GM12878 (cell line): ENCODE measurements around the gene CREB3. TPM values are rescaled to one million over a fixed set of nuclear protein-coding genes. Genes with fewer than 3 reads are reported as not detected.

Experiments
- ATAC-seq: fragments of 200-7000 bp; cut with Tn5 transposase; 3 replicates; pipeline ENCODE4 v1.9.1; 2020; ENCODE audit warnings: mild to moderate bottlenecking, moderate library complexity
- BruUV-seq: library from RNA; stranded (reverse); fragments of 400-500 nt; replicated peaks from 2 replicates; lab custom pipeline; 2021; lab: Mats Ljungman, UMichigan
- CTCF ChIA-PET: fragments of 300-600 bp; sonication (Branson Sonifier 250); formaldehyde crosslinking; extraction: SDS; loops from one replicate; lab custom pipeline; 2021; ENCODE audit warnings: inconsistent platforms; lab: Yijun Ruan, JAX
- POLR2A ChIA-PET: fragments of 350-600 bp; formaldehyde crosslinking; extraction: SDS; loops from one replicate; lab custom pipeline; 2021; ENCODE audit warnings: inconsistent platforms; lab: Charles Lee
- RAD21 ChIA-PET: fragments of 300-600 bp; sonication (Branson Sonifier 250); formaldehyde crosslinking; loops from one replicate; lab custom pipeline; 2023; ENCODE audit warnings: antibody characterized with exemption; ENCODE audit not compliant: unreplicated experiment; lab: Charles Lee
- SMC1A ChIA-PET: fragments of 300-600 bp; sonication (Branson Sonifier 250); formaldehyde crosslinking; loops from one replicate; lab custom pipeline; 2023; ENCODE audit not compliant: unreplicated experiment, uncharacterized antibody; lab: Charles Lee
- DNase-seq: peaks from one replicate; pipeline ENCODE4 v3.0.0-alpha.2; 2011; ENCODE audit warnings: low read depth, low spot score
- FAIRE-seq: peaks from 3 replicates; lab custom pipeline; 2011; peaks lifted over from hg19 to GRCh38; lab: Jason Lieb, UNC
- H2AFZ ChIP-seq: 2 replicates; pipeline ENCODE4 v1.6.0; 2011; ENCODE audit warnings: low read depth, low read length, control low read depth; ENCODE audit not compliant: control insufficient read depth
- H3K27ac ChIP-seq: 2 replicates; pipeline ENCODE4 v1.5.1; 2011; ENCODE audit warnings: control low read depth; ENCODE audit not compliant: control insufficient read depth, insufficient read depth
- H3K27me3 ChIP-seq, 2 experiments: replicated peaks in 1 of 2; 2 replicates each; pipeline versions ENCODE4 v1.6.0 to v1.6.1; 2011; ENCODE audit warnings: low read length in 1 of 2; ENCODE audit not compliant: control insufficient read depth in 2 of 2, insufficient read depth in 2 of 2
- H3K36me3 ChIP-seq, 2 experiments: 2 replicates each; pipeline ENCODE4 v1.5.1; 2011; ENCODE audit warnings: low read length in 1 of 2; ENCODE audit not compliant: control insufficient read depth in 2 of 2, insufficient read depth in 2 of 2
- H3K4me1 ChIP-seq: 2 replicates; pipeline ENCODE4 v1.6.1; 2011; ENCODE audit warnings: mild to moderate bottlenecking, low read length, moderate library complexity, mixed read lengths; ENCODE audit not compliant: control insufficient read depth, insufficient read depth
- H3K4me2 ChIP-seq: 2 replicates; pipeline ENCODE4 v1.6.0; 2011; ENCODE audit warnings: control low read depth; ENCODE audit not compliant: control insufficient read depth, insufficient read depth
- H3K4me3 ChIP-seq: fragments of 200-600 bp; sonication (generic); 2 replicates; pipeline ENCODE4 v1.5.1; 2016
- H3K79me2 ChIP-seq: 2 replicates; pipeline ENCODE4 v1.6.0; 2011; ENCODE audit warnings: low read length; ENCODE audit not compliant: control insufficient read depth, insufficient read depth
- H3K9ac ChIP-seq: 2 replicates; pipeline ENCODE4 v1.8.0; 2011; ENCODE audit warnings: low read length, control low read depth, mixed read lengths; ENCODE audit not compliant: control insufficient read depth, insufficient read depth
- H3K9me3 ChIP-seq: replicated peaks from 3 replicates; pipeline ENCODE4 v1.5.1; 2011; ENCODE audit warnings: mild to moderate bottlenecking, low read length; ENCODE audit not compliant: control insufficient read depth, insufficient read depth
- H4K20me1 ChIP-seq: 2 replicates; pipeline ENCODE4 v1.6.0; 2011; ENCODE audit not compliant: control insufficient read depth, insufficient read depth
- BCL11A ChIP-seq: IDR thresholded peaks from 2 replicates; pipeline ENCODE4 v1.6.1; 2011; ENCODE audit warnings: low read depth, low read length
- EED ChIP-seq: sonication (generic); IDR thresholded peaks from 2 replicates; pipeline ENCODE4 v1.6.1; 2016; ENCODE audit warnings: antibody characterized with exemption, low read depth
- IKZF2 ChIP-seq, 2 experiments: fragments of 450-650 bp; IDR thresholded peaks; 2 replicates each; pipeline ENCODE4 v1.6.1; 2017; ENCODE audit warnings: mild to moderate bottlenecking in 2 of 2, moderate library complexity in 2 of 2
- POU2F2 ChIP-seq: IDR thresholded peaks from 3 replicates; pipeline ENCODE4 v1.6.1; 2011; ENCODE audit warnings: low read depth, mild to moderate bottlenecking, low read length, borderline replicate concordance
- SPI1 ChIP-seq: IDR thresholded peaks from 2 replicates; pipeline ENCODE4 v1.6.1; 2011; ENCODE audit warnings: low read depth, mild to moderate bottlenecking, low read length, moderate library complexity, borderline replicate concordance; ENCODE audit not compliant: insufficient read depth
- ZNF384 ChIP-seq: IDR thresholded peaks from 2 replicates; pipeline ENCODE4 v1.6.1; 2012; ENCODE audit warnings: low read depth, mild to moderate bottlenecking, low read length, improper control_type of control experiment, borderline replicate concordance
- ZNF622 ChIP-seq: fragments of 450-650 bp; IDR thresholded peaks from 2 replicates; pipeline ENCODE4 v1.6.1; 2017; ENCODE audit warnings: mild to moderate bottlenecking, inconsistent platforms
- ZZZ3 ChIP-seq: IDR thresholded peaks from 2 replicates; pipeline ENCODE4 v1.6.1; 2011; ENCODE audit warnings: low read depth; ENCODE audit not compliant: control insufficient read depth, insufficient read length
- WGBS: methylation state at CpG from one replicate; pipeline ENCODE4 v1.1.6; 2016; ENCODE audit warnings: low lambda C conversion rate; ENCODE audit not compliant: insufficient replicate concordance, insufficient coverage; ENCODE audit errors: missing lambda C conversion rate; 5-methylcytosine and 5-hydroxymethylcytosine counted together
- in situ Hi-C: fragments of 300-500 bp; cut with MboI; formaldehyde crosslinking; loops from 9 replicates; pipeline ENCODE4 v1.14.3; 2018; ENCODE audit warnings: mixed read lengths
- intact Hi-C: fragments of 100-400 bp; cut with micrococcal nuclease; formaldehyde crosslinking; loops from one replicate; pipeline ENCODE4 v1.14.2; 2022; ENCODE audit not compliant: unreplicated experiment
- polyA plus RNA-seq, 11 experiments: library from polyadenylated mRNA; depleted of rRNA in 4 of 11; unstranded in 6 of 11; stranded (reverse) in 5 of 11; fragments of >200 nt; fragmentation: Nextera tagmentation in 4 of 11; fragmentation: Illumina TruSeq in 1 of 11; extraction: Ambion mirVana in 4 of 11; extraction: Trizol in 1 of 11; gene quantifications; 1 replicate in 1 of 11; 2 replicates in 10 of 11; pipeline versions ENCODE4 v1.2.1 to v1.2.3, GENCODE V29; 2011 to 2016; ENCODE audit warnings: inconsistent platforms in 2 of 11, missing spikeins in 2 of 11, low read depth in 1 of 11
- total RNA-seq, 4 experiments: library from RNA; depleted of rRNA in 3 of 4; stranded (reverse); fragments of >200 nt in 3 of 4; fragmentation: Illumina TruSeq in 1 of 4; extraction: Trizol in 1 of 4; gene quantifications; 2 replicates each; pipeline versions ENCODE4 v1.2.1 to v1.2.3, GENCODE V29; 2013 to 2021
- TF ChIP-seq, protein P1 (sequence below): fragments of 450-650 bp; IDR thresholded peaks from 2 replicates; pipeline ENCODE4 v1.6.1; 2018; ENCODE audit warnings: borderline replicate concordance, mild to moderate bottlenecking; ENCODE audit not compliant: partially characterized antibody
- TF ChIP-seq, protein P2 (sequence below): fragments of 450-650 bp; conservative IDR thresholded peaks from 2 replicates; pipeline ENCODE4 v1.6.1; 2017; ENCODE audit warnings: mild to moderate bottlenecking, moderate library complexity

Gene CREB3
- total and polyA plus RNA-seq, 10 of the 15 experiments (the other 5 are each of a cell fraction or from before 2014, with no cell fraction given) = 9.8 to 38.9 (median 19.8) TPM

DNA sequence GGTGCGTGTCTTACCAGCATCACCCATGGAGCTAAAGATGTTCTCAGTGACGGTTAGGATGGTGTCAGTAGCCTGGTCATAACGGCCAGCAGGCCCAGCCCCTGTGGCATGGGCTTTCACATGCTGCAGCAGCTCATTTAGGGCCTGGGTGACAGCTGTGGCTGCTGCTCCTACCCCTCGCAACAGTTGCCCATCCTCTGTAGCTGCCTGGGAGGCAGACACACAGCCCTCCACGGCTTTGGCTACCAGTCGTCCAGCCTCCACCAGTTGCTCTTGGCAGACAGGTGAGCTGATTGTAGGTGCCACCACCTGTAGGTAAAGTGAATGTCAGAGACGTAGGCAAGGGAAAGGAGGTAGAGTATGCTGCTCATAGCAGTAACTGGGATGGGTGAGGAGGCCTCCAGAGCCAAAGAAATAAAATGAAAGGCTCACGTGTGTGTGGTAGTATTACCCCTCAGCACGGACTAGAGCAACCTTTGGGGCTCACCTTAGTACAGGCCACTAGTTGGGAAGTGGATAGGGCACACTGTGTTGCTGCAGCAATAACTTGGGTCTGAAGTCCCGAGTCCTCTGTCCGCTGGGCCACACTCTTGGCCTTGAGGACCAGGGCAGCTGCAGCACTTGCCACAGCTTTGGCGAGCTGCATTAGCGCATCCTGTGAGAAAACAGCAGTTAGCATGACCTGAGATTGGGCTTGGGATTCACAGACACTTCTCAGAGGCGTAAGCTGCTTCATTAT is 15.2 kb upstream of the CREB3 start:
- WGBS = 92% methylated on average over 14 of the region's 14 CpGs
- TF ChIP-seq ZZZ3 (no peak), ZNF622 (no peak), EED (no peak), IKZF2 (IDR thresholded peaks at IDR 0.05) (no peak), POU2F2 (no peak), BCL11A (no peak), ZNF384 (no peak), SPI1 (no peak)
- TF ChIP-seq, protein P1, sequence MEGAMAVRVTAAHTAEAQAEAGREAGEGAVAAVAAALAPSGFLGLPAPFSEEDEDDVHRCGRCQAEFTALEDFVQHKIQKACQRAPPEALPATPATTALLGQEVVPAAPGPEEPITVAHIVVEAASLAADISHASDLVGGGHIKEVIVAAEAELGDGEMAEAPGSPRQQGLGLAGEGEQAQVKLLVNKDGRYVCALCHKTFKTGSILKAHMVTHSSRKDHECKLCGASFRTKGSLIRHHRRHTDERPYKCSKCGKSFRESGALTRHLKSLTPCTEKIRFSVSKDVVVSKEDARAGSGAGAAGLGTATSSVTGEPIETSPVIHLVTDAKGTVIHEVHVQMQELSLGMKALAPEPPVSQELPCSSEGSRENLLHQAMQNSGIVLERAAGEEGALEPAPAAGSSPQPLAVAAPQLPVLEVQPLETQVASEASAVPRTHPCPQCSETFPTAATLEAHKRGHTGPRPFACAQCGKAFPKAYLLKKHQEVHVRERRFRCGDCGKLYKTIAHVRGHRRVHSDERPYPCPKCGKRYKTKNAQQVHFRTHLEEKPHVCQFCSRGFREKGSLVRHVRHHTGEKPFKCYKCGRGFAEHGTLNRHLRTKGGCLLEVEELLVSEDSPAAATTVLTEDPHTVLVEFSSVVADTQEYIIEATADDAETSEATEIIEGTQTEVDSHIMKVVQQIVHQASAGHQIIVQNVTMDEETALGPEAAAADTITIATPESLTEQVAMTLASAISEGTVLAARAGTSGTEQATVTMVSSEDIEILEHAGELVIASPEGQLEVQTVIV = no peak
- TF ChIP-seq, protein P2, sequence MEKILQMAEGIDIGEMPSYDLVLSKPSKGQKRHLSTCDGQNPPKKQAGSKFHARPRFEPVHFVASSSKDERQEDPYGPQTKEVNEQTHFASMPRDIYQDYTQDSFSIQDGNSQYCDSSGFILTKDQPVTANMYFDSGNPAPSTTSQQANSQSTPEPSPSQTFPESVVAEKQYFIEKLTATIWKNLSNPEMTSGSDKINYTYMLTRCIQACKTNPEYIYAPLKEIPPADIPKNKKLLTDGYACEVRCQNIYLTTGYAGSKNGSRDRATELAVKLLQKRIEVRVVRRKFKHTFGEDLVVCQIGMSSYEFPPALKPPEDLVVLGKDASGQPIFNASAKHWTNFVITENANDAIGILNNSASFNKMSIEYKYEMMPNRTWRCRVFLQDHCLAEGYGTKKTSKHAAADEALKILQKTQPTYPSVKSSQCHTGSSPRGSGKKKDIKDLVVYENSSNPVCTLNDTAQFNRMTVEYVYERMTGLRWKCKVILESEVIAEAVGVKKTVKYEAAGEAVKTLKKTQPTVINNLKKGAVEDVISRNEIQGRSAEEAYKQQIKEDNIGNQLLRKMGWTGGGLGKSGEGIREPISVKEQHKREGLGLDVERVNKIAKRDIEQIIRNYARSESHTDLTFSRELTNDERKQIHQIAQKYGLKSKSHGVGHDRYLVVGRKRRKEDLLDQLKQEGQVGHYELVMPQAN = no peak
- Histone ChIP-seq H3K27ac (no peak overlapping the region), H3K9me3 (no peaks in the 10 kb centered on the region), H3K9ac (no peak overlapping the region), H3K4me2 (no peak overlapping the region), H3K4me1 (peaks cover 8% of the 10 kb centered on the region), H3K79me2 (no peaks in the 10 kb centered on the region), H2AFZ (no peak overlapping the region), H3K36me3 (peaks cover 60 to 61% of the 10 kb centered on the region in 2 experiments), H3K27me3 (no peaks in the 10 kb centered on the region), H3K4me3 (no peak overlapping the region), H4K20me1 (no peaks in the 10 kb centered on the region)
- ChIA-PET CTCF (interaction anchor here (1.1 to 6.9 kb wide), 4 partner anchors 10 to 21 kb away, joined by 3 to 41 read pairs (median 10); partner anchors contain the start of genes CREB3 and TLN1), RAD21 (interaction anchor here (1.4 to 2.0 kb wide), 2 partner anchors 11 to 21 kb away, joined by 5 read pairs; no protein-coding TSS in a partner anchor), POLR2A (interaction anchor here (1.9 kb wide), 1 partner anchor 56 kb away, joined by 4 read pairs; no protein-coding TSS in a partner anchor), SMC1A (interaction anchor here (0.8 to 1.2 kb wide), 2 partner anchors 13 to 56 kb away, joined by 3 read pairs; no protein-coding TSS in a partner anchor)
- TSS peak; percentile 13 for BruUV-seq
- no peak for DNase-seq
- ATAC-seq = no peak
- FAIRE-seq = no peak
- in situ Hi-C loops (no loop called here), intact Hi-C loops (no loop called here)
